SK-N-SH (cell line): ENCODE results near the gene SNX15.

ENCODE experiments used
- CTCF ChIP-seq: fragments of 200-600 bp; sonication (generic); IDR thresholded peaks from 2 replicates; pipeline ENCODE4 v1.6.1; 2017; ENCODE audit warnings: antibody characterized with exemption, mild to moderate bottlenecking, moderate library complexity
- EP300 ChIP-seq, 2 experiments: IDR thresholded peaks; 2 replicates each; pipeline versions ENCODE4 v1.4.0 to v1.6.1; 2012; ENCODE audit warnings: borderline replicate concordance in 1 of 2, low read depth in 1 of 2, low read length in 1 of 2
- GATA2 ChIP-seq: sonication (generic); formaldehyde crosslinking; IDR thresholded peaks from 2 replicates; pipeline ENCODE4 v1.5.0; 2020; ENCODE audit warnings: mild to moderate bottlenecking, missing genetic modification reagents
- PBX3 ChIP-seq: IDR thresholded peaks from 2 replicates; pipeline ENCODE4; 2012
- RAD21 ChIP-seq: IDR thresholded peaks from 2 replicates; pipeline ENCODE4 v1.6.1; 2012; ENCODE audit warnings: mild to moderate bottlenecking, low read length
- TAF1 ChIP-seq: IDR thresholded peaks from 2 replicates; pipeline ENCODE4 v1.6.1; 2012; ENCODE audit warnings: low read depth, mild to moderate bottlenecking, low read length, moderate library complexity, borderline replicate concordance
- TEAD4 ChIP-seq: IDR thresholded peaks from 2 replicates; pipeline ENCODE4 v1.4.0; 2012; ENCODE audit warnings: mild to moderate bottlenecking, borderline replicate concordance; ENCODE audit not compliant: insufficient read depth
- USF1 ChIP-seq: IDR thresholded peaks from 2 replicates; pipeline ENCODE4 v1.4.0; 2012; ENCODE audit warnings: low read depth, borderline replicate concordance
- USF2 ChIP-seq: fragments of 150-350 bp; IDR thresholded peaks from 2 replicates; pipeline ENCODE4 v1.6.1; 2017; ENCODE audit warnings: antibody characterized with exemption, low read length, low read depth, borderline replicate concordance

- TF ChIP-seq CTCF: no peak
- no peak for TF ChIP-seq EP300 (IDR thresholded peaks at IDR 0.05; ENCODE audit: borderline replicate concordance in 1 of 2, low read depth in 1 of 2, low read length in 1 of 2)
- no peak for TF ChIP-seq USF1
- no peak for TF ChIP-seq USF2
- TF ChIP-seq TEAD4: no peak
- no peak for TF ChIP-seq TAF1
- TF ChIP-seq GATA2 (CRISPR knock-in tag): no peak
- TF ChIP-seq RAD21: no peak
- TF ChIP-seq PBX3: no peak
Measured at GRCh38 chr11:64998141-64998540, 29.1 kb upstream of the SNX15 start.
